Endothelial cell of umbilical vein (primary cell): ENCODE data around the gene DLGAP4. TPM values are rescaled to one million over a fixed set of nuclear protein-coding genes. Genes with fewer than 3 reads are reported as not detected.

Experiments used
- BruUV-seq: library from RNA; stranded (reverse); fragments of 400-500 nt; replicated peaks from 2 replicates; lab custom pipeline; 2021; lab: Mats Ljungman, UMichigan
- CTCF ChIA-PET: fragments of 300-600, 350-600 bp; sonication (Branson Sonifier 250); formaldehyde crosslinking; loops from one replicate; lab custom pipeline; 2021; ENCODE audit warnings: antibody characterized with exemption, inconsistent platforms; lab: Charles Lee
- POLR2A ChIA-PET: fragments of 300-600, 350-600 bp; sonication (Branson Sonifier 250); formaldehyde crosslinking; loops from one replicate; lab custom pipeline; 2021; ENCODE audit warnings: antibody characterized with exemption, inconsistent platforms; lab: Charles Lee
- DNase-seq: peaks from one replicate; pipeline ENCODE4 v3.0.0-alpha.2; 2011; ENCODE audit warnings: low read depth, low spot score
- FAIRE-seq: peaks from 2 replicates; lab custom pipeline; 2011; peaks lifted over from hg19 to GRCh38; lab: Jason Lieb, UNC
- H2AFZ ChIP-seq: 2 replicates; pipeline ENCODE4 v1.6.0; 2012; ENCODE audit warnings: low read depth, low read length, control low read depth, inconsistent platforms
- H3K27ac ChIP-seq: 2 replicates; pipeline ENCODE4 v1.5.1; 2011; ENCODE audit warnings: low read depth, mild to moderate bottlenecking, control low read depth, low read length, moderate library complexity; ENCODE audit not compliant: insufficient read depth
- H3K27me3 ChIP-seq, 2 experiments: 2 replicates each; pipeline versions ENCODE4 v1.6.0 to v1.6.1; 2011; ENCODE audit warnings: low read length in 2 of 2, mixed read lengths in 1 of 2; ENCODE audit not compliant: control insufficient read depth in 2 of 2, insufficient read depth in 2 of 2
- H3K36me3 ChIP-seq, 2 experiments: 2 replicates in 1 of 2; 3 replicates in 1 of 2; pipeline ENCODE4 v1.5.1; 2011; ENCODE audit warnings: low read length in 2 of 2, mild to moderate bottlenecking in 1 of 2, moderate library complexity in 1 of 2; ENCODE audit not compliant: control insufficient read depth in 2 of 2, insufficient read depth in 2 of 2; ENCODE audit errors: extremely low read depth in 1 of 2
- H3K4me1 ChIP-seq: 3 replicates; pipeline ENCODE4 v1.5.1; 2011; ENCODE audit warnings: mild to moderate bottlenecking, low read length; ENCODE audit not compliant: control insufficient read depth, insufficient read depth; ENCODE audit errors: extremely low read depth
- H3K4me2 ChIP-seq: 2 replicates; pipeline ENCODE4 v1.6.1; 2011; ENCODE audit warnings: low read length, control low read depth, mixed read lengths; ENCODE audit not compliant: insufficient read depth
- H3K4me3 ChIP-seq, 3 experiments: fragments of 200-600 bp in 1 of 3; sonication (generic), shearing (Covaris generic) in 1 of 3; replicated peaks in 1 of 3; 2 replicates each; pipeline ENCODE4 v1.5.1; 2011 to 2016; ENCODE audit warnings: control low read depth in 3 of 3, low read length in 3 of 3, mild to moderate bottlenecking in 2 of 3, inconsistent platforms in 1 of 3, low read depth in 1 of 3, moderate library complexity in 1 of 3; ENCODE audit not compliant: insufficient read depth in 1 of 3
- H3K79me2 ChIP-seq: 2 replicates; pipeline ENCODE4 v1.6.0; 2012; ENCODE audit warnings: low read length, inconsistent platforms; ENCODE audit not compliant: control insufficient read depth, insufficient read depth
- H3K9ac ChIP-seq: replicated peaks from 2 replicates; pipeline ENCODE3; 2011; ENCODE audit warnings: low read length, control low read depth; ENCODE audit not compliant: insufficient read depth; ENCODE audit errors: extremely low read depth
- H3K9me1 ChIP-seq: replicated peaks from 3 replicates; pipeline ENCODE4 v1.6.0; 2011; ENCODE audit warnings: mild to moderate bottlenecking, low read length; ENCODE audit not compliant: control insufficient read depth, insufficient read depth; ENCODE audit errors: extremely low read depth
- H3K9me3 ChIP-seq: replicated peaks from 2 replicates; pipeline ENCODE4 v1.5.1; 2012; ENCODE audit warnings: low read length, inconsistent platforms; ENCODE audit not compliant: control insufficient read depth, insufficient read depth
- H4K20me1 ChIP-seq: replicated peaks from 2 replicates; pipeline ENCODE3; 2011; ENCODE audit warnings: mild to moderate bottlenecking, low read length; ENCODE audit not compliant: control insufficient read depth, insufficient read depth; ENCODE audit errors: extremely low read depth
- FOS ChIP-seq: IDR thresholded peaks from 2 replicates; pipeline ENCODE4 v1.6.1; 2011; ENCODE audit warnings: mild to moderate bottlenecking, low read length, moderate library complexity, borderline replicate concordance; ENCODE audit not compliant: insufficient read depth
- GATA2 ChIP-seq: IDR thresholded peaks from 2 replicates; pipeline ENCODE4 v1.7.0; 2011; ENCODE audit warnings: low read depth, mild to moderate bottlenecking, moderate library complexity, mixed read lengths, low read length; ENCODE audit not compliant: insufficient read length, insufficient read depth
- JUN ChIP-seq: IDR thresholded peaks from 2 replicates; pipeline ENCODE4 v1.6.1; 2011; ENCODE audit warnings: borderline replicate concordance, low read depth; ENCODE audit not compliant: insufficient read length, insufficient read depth
- MYC ChIP-seq: IDR thresholded peaks from one replicate; pipeline ENCODE4 v1.6.1; 2011; ENCODE audit warnings: mild to moderate bottlenecking, low read depth, low read length
- POLR2A ChIP-seq: IDR thresholded peaks from 2 replicates; pipeline ENCODE4 v1.6.1; 2012; ENCODE audit warnings: low read depth, mild to moderate bottlenecking, control low read depth, low read length
- POLR2AphosphoS5 ChIP-seq: IDR thresholded peaks from 2 replicates; pipeline ENCODE4 v1.6.1; 2012; ENCODE audit warnings: low read depth, mild to moderate bottlenecking, control low read depth, low read length, moderate library complexity; ENCODE audit not compliant: insufficient read depth
- dilution Hi-C: fragments of 300-500 bp; cut with MboI; formaldehyde crosslinking; loops from one replicate; pipeline ENCODE4 v1.15.0; 2019; ENCODE audit warnings: low sequenced_read_pairs; ENCODE audit not compliant: extremely low pct_ligation_motif_present
- intact Hi-C: fragments of 100-400 bp; cut with micrococcal nuclease; formaldehyde crosslinking; loops from one replicate; pipeline ENCODE4 v1.10.0; 2022
- polyA plus RNA-seq, 4 experiments: library from polyadenylated mRNA; depleted of rRNA in 3 of 4; stranded (reverse) in 3 of 4; unstranded in 1 of 4; fragments of >200 nt; gene quantifications; 2 replicates each; pipeline versions ENCODE4 v1.2.1 to v1.2.3, GENCODE V29; 2011 to 2012; ENCODE audit warnings: missing spikeins in 1 of 4
- total RNA-seq: library from RNA; stranded (reverse); gene quantifications from 2 replicates; pipeline ENCODE4 v1.2.3, GENCODE V29; 2021
- TF ChIP-seq, protein P1 (sequence below), 2 donors: IDR thresholded peaks; 1 replicate in 1 of 2; 2 replicates in 1 of 2; pipeline ENCODE4 v1.5.1; 2011; ENCODE audit warnings: low read length in 2 of 2, mild to moderate bottlenecking in 2 of 2, moderate library complexity in 2 of 2, control low read depth in 1 of 2, inconsistent platforms in 1 of 2, low read depth in 1 of 2; ENCODE audit not compliant: insufficient read depth in 1 of 2; ENCODE audit errors: extremely low read depth in 1 of 2
- TF ChIP-seq, protein P2 (sequence below): IDR thresholded peaks from 2 replicates; pipeline ENCODE4 v1.6.1; 2011; ENCODE audit not compliant: insufficient read depth, insufficient read length

The DLGAP4 gene
- total and polyA plus RNA-seq, 2 donors (not counting 3 experiments of a cell fraction or from before 2014, with no cell fraction given) = 57.5 to 125 TPM

DNA sequence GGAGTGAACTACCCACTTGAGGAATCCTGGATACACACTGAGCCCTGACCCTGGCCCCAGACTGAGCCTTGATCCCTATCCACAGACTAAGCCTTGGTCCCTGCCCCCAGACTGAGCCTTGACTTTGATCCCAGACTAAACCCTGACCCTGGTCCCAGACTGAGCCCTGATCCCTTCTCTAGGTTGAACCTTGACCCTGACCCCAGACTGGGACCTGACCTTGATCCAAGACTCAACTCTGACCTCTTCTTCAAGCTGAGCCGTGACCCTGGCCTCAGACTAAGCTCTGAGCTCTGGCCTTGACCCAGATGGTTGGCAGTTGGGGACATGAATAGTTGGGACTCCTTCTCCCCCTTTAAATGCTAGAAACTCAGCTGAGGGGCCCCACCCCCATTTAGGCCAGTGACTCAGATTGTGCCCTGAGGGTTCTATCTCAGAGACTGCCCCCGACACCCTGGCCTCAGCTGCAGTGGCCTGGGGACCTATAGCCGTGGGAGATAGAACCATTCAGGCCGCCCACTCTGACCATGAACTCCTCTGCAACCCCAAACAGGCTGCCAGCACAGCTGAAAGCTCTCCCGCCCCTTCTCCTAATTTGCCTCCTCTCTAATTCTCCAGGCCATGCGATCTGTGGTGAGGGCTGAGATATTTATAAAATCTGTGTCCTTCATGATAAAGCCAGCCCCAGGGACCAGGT is 84.7 kb downstream of the DLGAP4 start:
- Histone ChIP-seq H3K79me2 (no peaks in the 10 kb centered on the region), H3K4me1 (no peaks in the 10 kb centered on the region), H3K27ac (no peak overlapping the region), H2AFZ (no peak overlapping the region), H3K27me3 (peaks cover 0 to 3% of the 10 kb centered on the region in 2 experiments), H3K9me3 (no peaks in the 10 kb centered on the region), H3K9me1 (no peaks in the 10 kb centered on the region), H3K4me2 (no peak overlapping the region), H3K4me3 (no peak overlapping the region), H4K20me1 (no peaks in the 10 kb centered on the region), H3K36me3 (no peaks in the 10 kb centered on the region), H3K9ac (no peak overlapping the region)
- TF ChIP-seq POLR2AphosphoS5 (no peak), FOS (no peak), JUN (no peak), POLR2A (no peak), GATA2 (no peak), MYC (no peak)
- TF ChIP-seq, protein P1, sequence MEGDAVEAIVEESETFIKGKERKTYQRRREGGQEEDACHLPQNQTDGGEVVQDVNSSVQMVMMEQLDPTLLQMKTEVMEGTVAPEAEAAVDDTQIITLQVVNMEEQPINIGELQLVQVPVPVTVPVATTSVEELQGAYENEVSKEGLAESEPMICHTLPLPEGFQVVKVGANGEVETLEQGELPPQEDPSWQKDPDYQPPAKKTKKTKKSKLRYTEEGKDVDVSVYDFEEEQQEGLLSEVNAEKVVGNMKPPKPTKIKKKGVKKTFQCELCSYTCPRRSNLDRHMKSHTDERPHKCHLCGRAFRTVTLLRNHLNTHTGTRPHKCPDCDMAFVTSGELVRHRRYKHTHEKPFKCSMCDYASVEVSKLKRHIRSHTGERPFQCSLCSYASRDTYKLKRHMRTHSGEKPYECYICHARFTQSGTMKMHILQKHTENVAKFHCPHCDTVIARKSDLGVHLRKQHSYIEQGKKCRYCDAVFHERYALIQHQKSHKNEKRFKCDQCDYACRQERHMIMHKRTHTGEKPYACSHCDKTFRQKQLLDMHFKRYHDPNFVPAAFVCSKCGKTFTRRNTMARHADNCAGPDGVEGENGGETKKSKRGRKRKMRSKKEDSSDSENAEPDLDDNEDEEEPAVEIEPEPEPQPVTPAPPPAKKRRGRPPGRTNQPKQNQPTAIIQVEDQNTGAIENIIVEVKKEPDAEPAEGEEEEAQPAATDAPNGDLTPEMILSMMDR (IDR thresholded peaks at IDR 0.05; ENCODE audit: extremely low read depth in 1 of 2, insufficient read depth in 1 of 2, low read depth in 1 of 2, low read length in 2 of 2) = no peak
- TF ChIP-seq, protein P2, sequence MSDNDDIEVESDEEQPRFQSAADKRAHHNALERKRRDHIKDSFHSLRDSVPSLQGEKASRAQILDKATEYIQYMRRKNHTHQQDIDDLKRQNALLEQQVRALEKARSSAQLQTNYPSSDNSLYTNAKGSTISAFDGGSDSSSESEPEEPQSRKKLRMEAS = no peak
- dilution Hi-C loops = no loop called here
- POLR2A ChIA-PET = no interaction called here
- DNase-seq (no peak), FAIRE-seq (no peak)
- BruUV-seq = no TSS peak
- CTCF ChIA-PET = interaction anchor here (1.2 to 2.8 kb wide), 5 partner anchors 9 to 188 kb away, joined by 3 to 11 read pairs (median 4); no protein-coding TSS in a partner anchor
- intact Hi-C loops = loop anchor here (10.0 kb wide), 1 partner anchor 116 kb away; no protein-coding TSS in a partner anchor
